ENCODE results near the gene TUBA3D. TPM values are rescaled to one million over a fixed set of nuclear protein-coding genes. Genes with fewer than 3 reads are reported as not detected.
A peak's percentile ranks its signal among the peaks of the same experiment; 100 is the strongest.
"Not testable (repeated sequence)": the region's sequence is repeated elsewhere in the genome, so short reads cannot be mapped to it uniquely, and the experiment has no call there.

The TUBA3D gene
- total RNA-seq, 3 donors from 2014 or later, result not detected

DNA sequence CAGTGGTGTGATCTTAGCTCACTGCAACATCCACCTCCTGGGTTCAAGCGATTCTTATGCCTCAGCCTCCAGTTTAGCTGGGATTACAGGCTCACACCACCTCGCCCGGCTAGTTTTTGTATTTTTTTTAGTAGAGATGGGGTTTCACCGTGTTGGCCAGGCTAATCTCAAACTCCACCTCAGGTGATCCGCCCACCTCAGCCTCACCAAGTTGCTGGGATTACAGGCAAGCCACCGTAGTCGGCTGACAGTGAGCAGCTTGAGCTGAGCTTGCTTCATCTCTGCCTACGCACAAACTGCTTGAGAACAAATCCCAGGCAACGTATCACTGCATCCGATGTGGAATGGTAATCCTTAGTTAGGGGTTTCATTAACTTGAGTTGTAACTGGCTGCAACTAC lies 8.2 kb upstream of the TUBA3D start:
- intact Hi-C loops (cut with DNase I, micrococcal nuclease); ATAC-seq; H3K9me3 ChIP-seq; H3K4me3 ChIP-seq; DNase-seq; H3K36me3 ChIP-seq (ENCODE audit: low read depth); H3K4me1 ChIP-seq (ENCODE audit: low read depth): not testable (repeated sequence)

- DNase-seq; H3K4me3 ChIP-seq; intact Hi-C loops (cut with DNase I, micrococcal nuclease); H3K36me3 ChIP-seq (ENCODE audit: low read depth); H3K4me1 ChIP-seq (ENCODE audit: low read depth); ATAC-seq; H3K9me3 ChIP-seq: not testable (repeated sequence)
Observed at GRCh38 chr2:131470944-131471343, 5.0 kb upstream of the TUBA3D start.

DNA sequence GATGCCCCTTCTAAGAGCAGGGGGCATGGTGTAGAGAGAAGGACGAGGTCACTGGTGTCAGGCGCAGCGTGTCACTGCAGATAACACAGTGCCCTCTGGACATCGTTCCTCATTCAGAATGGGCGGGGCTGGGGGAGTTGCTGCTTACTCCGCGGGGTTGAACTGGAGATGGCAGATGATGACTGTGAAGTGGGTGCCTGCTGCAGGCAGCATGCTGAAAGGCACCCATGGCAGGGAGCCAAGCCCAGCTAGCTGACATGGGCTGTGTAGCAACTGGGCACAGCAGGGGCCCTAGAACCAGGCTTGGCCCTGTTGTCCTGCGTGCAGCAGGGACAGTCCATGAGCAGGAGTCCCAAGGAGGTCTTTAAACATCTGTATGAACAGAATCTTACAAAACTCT lies 4.3 kb upstream of the TUBA3D start:
- DNase-seq, result not testable (repeated sequence)

DNA sequence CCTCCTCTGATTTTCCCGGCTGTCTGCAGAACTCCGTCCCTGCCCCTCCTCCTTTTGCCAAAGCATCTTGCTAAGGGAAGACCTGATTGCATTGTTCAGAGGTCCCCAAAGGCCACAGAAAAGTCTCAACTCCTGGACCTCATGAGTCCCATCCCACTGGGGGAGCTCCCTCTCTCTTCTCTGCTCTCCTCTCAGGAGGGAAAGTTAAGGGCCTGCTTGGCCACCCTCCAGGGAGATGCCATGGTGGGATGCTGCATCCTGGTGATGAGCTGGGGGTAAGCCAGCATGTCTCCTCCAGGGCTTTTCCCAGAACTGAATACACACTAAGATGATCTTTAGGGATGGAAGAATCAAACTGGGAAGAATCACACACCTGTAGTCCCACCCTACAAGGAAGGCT lies 2.7 kb upstream of the TUBA3D start:
- H3K36me3 ChIP-seq (ENCODE audit: low read depth); H3K4me3 ChIP-seq; H3K9me3 ChIP-seq; ATAC-seq; DNase-seq; H3K4me1 ChIP-seq (ENCODE audit: low read depth); intact Hi-C loops (cut with DNase I, micrococcal nuclease): not testable (repeated sequence)

More for the DNA sequence above, 4.3 kb upstream of the TUBA3D start:
- ATAC-seq, result peak; percentile 48
- H3K4me3 ChIP-seq; H3K4me1 ChIP-seq (ENCODE audit: low read depth); intact Hi-C loops (cut with DNase I, micrococcal nuclease); H3K36me3 ChIP-seq (ENCODE audit: low read depth); H3K9me3 ChIP-seq: not testable (repeated sequence)

- H3K4me3 ChIP-seq; H3K36me3 ChIP-seq (ENCODE audit: low read depth); ATAC-seq; H3K4me1 ChIP-seq (ENCODE audit: low read depth); H3K9me3 ChIP-seq; intact Hi-C loops (cut with DNase I, micrococcal nuclease); DNase-seq: not testable (repeated sequence)
Observed at GRCh38 chr2:131476363-131476762, 444 bp downstream of the TUBA3D start.

DNA sequence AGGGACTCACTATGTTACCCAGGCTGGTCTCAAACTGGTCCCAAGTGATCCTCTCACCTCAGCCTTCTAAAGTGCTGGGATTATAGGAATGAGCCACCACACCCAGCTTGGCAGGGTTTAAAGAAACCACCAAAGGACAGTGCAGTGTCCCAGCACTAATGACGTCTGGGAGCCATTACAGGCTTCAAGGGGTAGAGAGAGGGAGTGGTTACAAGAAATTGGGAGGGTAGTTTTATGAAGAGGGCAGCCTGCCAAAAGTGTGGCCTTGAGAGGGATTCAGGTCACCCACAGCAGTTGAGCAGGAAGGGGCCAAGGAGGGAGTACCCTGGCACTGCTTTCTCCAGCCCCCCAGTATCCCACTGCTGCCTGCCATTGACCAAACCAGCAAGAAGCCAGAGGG lies 1.3 kb downstream of the TUBA3D start:
- DNase-seq; H3K4me1 ChIP-seq (ENCODE audit: low read depth); H3K4me3 ChIP-seq; H3K9me3 ChIP-seq; ATAC-seq; H3K36me3 ChIP-seq (ENCODE audit: low read depth); intact Hi-C loops (cut with DNase I, micrococcal nuclease): not testable (repeated sequence)

DNA sequence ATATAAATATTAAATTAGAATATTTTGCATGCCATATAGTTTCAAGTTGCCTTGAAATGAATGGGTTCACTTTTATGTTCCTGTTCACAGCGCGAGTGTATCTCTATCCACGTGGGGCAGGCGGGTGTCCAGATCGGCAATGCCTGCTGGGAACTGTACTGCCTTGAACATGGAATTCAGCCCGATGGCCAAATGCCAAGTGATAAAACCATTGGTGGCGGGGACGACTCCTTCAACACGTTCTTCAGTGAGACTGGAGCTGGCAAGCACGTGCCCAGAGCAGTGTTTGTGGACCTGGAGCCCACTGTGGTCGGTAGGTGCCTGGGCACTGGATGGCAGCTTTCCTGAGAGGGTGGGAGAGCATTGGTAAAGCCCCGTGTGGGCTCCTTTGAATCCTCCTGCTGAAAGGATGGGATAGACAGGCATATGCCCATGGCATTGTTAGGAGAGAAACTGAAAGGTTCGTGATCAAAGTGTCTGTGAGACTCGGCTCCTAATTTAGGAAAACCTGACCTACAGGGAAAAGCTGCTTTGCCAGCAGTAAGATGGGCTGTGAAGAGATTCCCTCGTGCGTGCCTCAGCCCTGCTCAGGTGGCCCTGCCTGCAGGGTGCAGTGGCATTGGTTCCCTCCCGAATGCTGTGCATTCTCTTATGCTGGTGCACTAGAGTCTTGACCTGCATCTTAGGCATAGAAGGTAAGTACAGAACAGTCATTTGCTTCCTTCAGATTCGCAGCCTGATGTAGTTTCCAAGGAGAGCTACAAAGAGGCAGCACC lies 2.3 kb downstream of the TUBA3D start:
- ATAC-seq; H3K36me3 ChIP-seq (ENCODE audit: low read depth); intact Hi-C loops (cut with DNase I, micrococcal nuclease); H3K4me3 ChIP-seq; DNase-seq; H3K9me3 ChIP-seq; H3K4me1 ChIP-seq (ENCODE audit: low read depth): not testable (repeated sequence)

GRCh38 chr2:131478850-131479461 lies 3.0 kb downstream of the TUBA3D start:
- ATAC-seq; H3K4me1 ChIP-seq (ENCODE audit: low read depth); DNase-seq; H3K9me3 ChIP-seq; H3K4me3 ChIP-seq; H3K36me3 ChIP-seq (ENCODE audit: low read depth); intact Hi-C loops (cut with DNase I, micrococcal nuclease): not testable (repeated sequence)

DNA sequence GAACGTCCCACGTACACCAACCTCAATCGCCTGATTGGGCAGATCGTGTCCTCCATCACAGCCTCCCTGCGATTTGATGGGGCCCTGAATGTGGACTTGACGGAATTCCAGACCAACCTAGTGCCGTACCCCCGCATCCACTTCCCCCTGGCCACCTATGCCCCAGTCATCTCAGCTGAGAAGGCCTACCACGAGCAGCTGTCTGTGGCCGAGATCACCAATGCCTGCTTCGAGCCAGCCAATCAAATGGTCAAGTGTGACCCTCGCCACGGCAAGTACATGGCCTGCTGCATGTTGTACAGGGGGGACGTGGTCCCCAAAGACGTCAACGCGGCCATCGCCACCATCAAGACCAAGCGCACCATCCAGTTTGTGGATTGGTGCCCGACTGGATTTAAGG lies 4.4 kb downstream of the TUBA3D start:
- H3K4me1 ChIP-seq (ENCODE audit: low read depth); ATAC-seq; intact Hi-C loops (cut with DNase I, micrococcal nuclease); H3K36me3 ChIP-seq (ENCODE audit: low read depth); DNase-seq; H3K9me3 ChIP-seq; H3K4me3 ChIP-seq: not testable (repeated sequence)

DNA sequence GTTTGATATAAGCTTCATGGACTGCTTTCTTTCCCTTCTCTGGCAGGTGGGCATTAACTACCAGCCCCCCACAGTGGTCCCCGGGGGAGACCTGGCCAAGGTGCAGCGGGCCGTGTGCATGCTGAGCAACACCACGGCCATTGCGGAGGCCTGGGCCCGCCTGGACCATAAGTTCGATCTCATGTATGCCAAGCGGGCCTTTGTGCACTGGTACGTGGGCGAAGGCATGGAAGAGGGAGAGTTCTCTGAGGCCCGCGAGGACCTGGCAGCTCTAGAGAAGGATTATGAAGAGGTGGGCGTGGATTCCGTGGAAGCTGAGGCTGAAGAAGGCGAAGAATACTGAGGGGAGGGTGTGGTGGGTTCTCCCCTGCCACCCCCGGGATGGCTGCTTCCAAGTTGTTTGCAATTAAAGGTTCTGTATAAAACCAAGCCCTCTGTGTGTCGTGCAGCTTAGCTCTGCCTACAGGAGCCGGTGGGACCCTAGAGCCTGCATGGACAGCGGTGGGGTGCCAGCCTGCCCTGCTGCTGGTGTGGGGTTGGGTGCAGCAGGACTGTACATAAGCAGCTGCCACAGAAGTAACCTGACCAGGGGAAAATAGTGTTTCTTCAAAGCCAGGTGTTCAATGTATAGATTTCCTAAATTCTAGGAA lies 6.7 kb downstream of the TUBA3D start:
- H3K36me3 ChIP-seq (ENCODE audit: low read depth); H3K9me3 ChIP-seq; ATAC-seq; H3K4me3 ChIP-seq; H3K4me1 ChIP-seq (ENCODE audit: low read depth); DNase-seq; intact Hi-C loops (cut with DNase I, micrococcal nuclease): not testable (repeated sequence)

- ATAC-seq; H3K4me3 ChIP-seq; H3K36me3 ChIP-seq (ENCODE audit: low read depth); H3K9me3 ChIP-seq; intact Hi-C loops (cut with DNase I, micrococcal nuclease); H3K4me1 ChIP-seq (ENCODE audit: low read depth); DNase-seq: not testable (repeated sequence)
Observed at GRCh38 chr2:131483981-131484820, 8.3 kb downstream of the TUBA3D start.

- H3K4me1 ChIP-seq (ENCODE audit: low read depth); H3K9me3 ChIP-seq; H3K4me3 ChIP-seq; H3K36me3 ChIP-seq (ENCODE audit: low read depth); DNase-seq; ATAC-seq; intact Hi-C loops (cut with DNase I, micrococcal nuclease): not testable (repeated sequence)
Observed at GRCh38 chr2:131484906-131485460, 9.1 kb downstream of the TUBA3D start.

DNA sequence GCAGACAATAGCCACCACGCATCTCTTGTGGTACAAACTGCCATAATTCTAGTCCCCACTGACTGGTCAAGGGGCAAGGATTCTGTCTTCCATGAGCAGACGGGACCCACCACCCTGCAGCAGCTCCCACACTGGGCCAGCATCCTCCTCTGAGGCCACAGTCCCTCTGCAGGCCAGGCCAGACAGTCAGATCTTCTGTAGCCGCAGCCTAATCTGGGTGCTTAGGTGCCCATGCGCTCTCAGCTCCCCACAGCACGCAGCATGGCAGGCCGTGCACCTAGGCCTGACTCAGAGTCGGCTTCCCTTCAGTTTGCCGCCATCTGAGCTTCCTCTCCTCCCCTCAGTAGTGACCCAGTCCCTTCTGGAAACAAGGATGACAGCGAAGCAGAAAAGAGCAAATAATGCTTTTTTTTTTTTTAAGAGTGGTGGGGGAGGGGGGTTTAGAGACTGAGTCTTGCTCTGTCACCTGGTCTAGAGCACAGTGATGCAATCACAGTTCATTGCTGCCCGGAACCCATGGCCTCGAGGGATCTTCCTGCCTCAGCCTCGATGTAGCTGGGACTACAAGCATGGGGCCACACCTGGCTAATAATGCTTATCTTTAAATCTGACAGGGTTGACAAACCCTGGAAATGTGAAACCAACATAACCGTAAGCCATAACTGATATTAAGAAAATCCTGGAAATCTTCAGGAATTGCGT lies 10.4 kb downstream of the TUBA3D start:
- DNase-seq; H3K9me3 ChIP-seq; H3K4me3 ChIP-seq; H3K36me3 ChIP-seq (ENCODE audit: low read depth); ATAC-seq; H3K4me1 ChIP-seq (ENCODE audit: low read depth); intact Hi-C loops (cut with DNase I, micrococcal nuclease): not testable (repeated sequence)

Measured in mucosa of descending colon (tissue), 3 donors.